SIG-M5 (cell line): Measurements from ENCODE around the gene ADAMTSL1.
"Not testable (repeated sequence)": the region's sequence is repeated elsewhere in the genome, so short reads cannot be mapped to it uniquely, and the experiment has no call there.

Source experiments
- DNase-seq: peaks from one replicate; lab custom pipeline; 2025; lab: John Stamatoyannopoulos, UW

The ADAMTSL1 gene

DNA sequence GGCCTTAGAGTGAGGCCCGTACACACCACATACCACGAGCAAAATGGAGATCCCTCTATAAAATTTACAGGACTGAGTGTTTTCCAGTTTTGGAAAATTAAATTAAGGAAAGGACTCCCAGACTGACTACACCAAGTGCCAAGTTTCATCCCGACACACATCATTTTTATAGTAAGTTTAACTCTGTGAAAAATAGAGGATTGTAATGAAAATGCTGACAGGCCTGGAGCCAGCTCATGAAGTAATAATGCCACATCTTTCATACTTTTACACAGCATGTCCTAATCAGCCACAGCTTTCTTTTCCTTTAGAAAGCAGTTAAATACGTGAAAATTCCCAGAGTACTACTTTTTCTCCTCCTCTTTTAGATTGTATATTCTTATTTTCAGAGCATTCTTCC lies 389.8 kb downstream of the ADAMTSL1 start:
- no peak for DNase-seq

- no peak for DNase-seq
Observed at GRCh38 chr9:18864516-18864915, 390.6 kb downstream of the ADAMTSL1 start.

- no peak for DNase-seq
Observed at GRCh38 chr9:18865542-18865941, 391.6 kb downstream of the ADAMTSL1 start.

DNA sequence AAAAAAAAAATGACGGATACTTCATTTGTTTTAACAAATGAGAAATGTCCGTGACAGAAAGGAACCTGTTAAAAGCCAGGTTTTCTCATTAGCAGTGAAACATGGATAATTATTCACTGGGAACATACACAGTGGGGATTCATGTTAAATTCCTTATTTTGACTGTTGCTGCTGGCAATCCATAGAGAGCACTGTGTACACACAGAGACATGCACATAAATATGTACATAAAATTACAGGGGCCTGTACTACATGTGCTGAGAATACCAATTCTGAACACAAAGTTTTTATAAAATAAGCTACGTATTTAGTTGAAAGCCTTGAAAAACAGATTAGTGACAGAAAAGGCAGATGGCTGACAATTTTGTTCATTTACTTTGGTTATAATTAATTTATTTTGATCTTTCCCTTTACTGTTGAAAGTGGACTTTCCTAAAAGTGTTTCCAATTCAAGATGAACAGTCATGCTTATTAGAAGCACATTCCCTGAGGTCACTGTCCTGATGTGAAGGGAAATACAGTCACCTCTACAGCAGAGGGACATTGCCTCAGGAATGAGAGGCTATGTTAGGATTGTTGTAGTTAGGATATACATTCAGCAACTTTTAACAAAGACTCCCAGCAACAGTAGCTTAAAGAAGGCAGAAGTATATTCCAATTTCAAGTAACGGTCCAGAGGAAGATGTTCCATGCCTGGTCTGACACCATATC lies 392.3 kb downstream of the ADAMTSL1 start:
- no peak for DNase-seq

DNA sequence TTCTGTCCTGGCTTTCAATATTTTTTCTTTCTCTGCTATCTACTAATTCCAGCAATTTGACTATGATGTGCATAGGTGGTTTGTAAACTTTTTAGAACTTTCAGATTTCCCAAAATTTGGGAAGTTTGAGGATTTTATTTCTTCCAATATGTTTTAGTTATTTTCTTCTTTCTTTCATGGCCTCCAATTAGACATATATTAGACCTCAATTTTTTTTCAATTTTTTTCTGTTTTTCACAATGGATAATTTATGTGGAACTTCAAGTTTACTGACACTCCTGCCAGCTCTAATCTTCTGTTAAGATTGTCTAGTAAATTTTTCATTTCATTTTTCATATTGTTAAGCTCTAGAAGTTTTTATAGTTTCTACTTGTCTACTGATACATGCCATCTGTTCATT lies 395.8 kb downstream of the ADAMTSL1 start:
- no peak for DNase-seq

DNA sequence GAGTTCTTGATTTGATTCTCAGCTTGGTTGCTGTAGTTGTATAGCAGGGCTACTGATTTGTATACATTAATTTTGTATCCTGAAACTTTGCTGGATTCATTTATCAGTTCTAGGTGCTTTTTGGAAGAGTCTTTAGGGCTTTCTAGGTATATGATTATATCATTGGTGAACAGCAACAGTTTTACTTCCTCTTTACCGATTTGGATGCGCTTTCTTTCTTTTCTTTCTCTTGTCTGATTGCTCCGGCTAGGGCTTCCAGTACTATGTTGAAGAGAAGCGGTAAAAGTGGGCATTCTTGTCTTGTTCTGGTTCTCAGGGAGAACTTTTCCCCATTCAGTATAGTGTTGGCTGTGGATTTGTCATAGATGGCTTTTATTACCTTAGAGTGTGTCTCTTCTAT lies 400.1 kb downstream of the ADAMTSL1 start:
- no peak for DNase-seq

- DNase-seq = not testable (repeated sequence)
Observed at GRCh38 chr9:18874990-18875389, 401.0 kb downstream of the ADAMTSL1 start.

GRCh38 chr9:18877984-18878383 lies 404.0 kb downstream of the ADAMTSL1 start:
- no peak for DNase-seq

GRCh38 chr9:18881758-18882157 lies 407.8 kb downstream of the ADAMTSL1 start:
- DNase-seq = no peak

- no peak for DNase-seq
Observed at GRCh38 chr9:18887546-18887945, 413.6 kb downstream of the ADAMTSL1 start.

- no peak for DNase-seq
Observed at GRCh38 chr9:18888290-18888689, 414.3 kb downstream of the ADAMTSL1 start.

DNA sequence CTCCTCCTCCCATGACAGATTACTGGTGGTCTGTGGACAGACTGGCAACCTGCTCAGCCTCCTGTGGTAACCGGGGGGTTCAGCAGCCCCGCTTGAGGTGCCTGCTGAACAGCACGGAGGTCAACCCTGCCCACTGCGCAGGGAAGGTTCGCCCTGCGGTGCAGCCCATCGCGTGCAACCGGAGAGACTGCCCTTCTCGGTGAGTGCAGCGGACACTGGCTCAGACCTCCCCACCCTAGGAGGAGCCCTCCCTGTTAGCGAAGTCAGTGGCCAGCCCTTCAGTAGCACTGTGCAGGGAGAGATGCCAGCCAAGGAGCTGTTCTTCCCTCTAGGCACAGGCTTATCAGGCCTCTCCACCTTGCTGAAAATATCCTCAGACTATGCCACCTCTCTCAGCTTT lies 415.6 kb downstream of the ADAMTSL1 start:
- no peak for DNase-seq

DNA sequence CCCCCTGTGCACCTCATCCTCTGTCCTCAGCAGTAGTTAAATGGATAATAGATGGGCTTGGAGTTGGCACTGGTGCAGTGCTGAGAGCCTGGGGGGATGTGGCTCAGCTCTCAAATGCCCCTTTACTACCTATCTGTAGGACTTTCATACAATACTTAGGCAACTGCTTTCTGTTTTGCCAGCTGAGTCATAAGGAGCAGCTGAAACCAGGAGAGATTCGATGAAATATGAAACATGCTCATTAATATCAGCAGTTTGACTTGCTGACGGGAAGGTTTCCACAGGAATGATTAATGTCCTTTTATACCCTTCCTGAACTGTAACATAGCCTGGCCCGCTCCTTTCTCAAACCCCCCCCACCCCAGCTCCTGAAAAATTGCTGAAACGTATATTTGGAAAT lies 416.4 kb downstream of the ADAMTSL1 start:
- no peak for DNase-seq

DNA sequence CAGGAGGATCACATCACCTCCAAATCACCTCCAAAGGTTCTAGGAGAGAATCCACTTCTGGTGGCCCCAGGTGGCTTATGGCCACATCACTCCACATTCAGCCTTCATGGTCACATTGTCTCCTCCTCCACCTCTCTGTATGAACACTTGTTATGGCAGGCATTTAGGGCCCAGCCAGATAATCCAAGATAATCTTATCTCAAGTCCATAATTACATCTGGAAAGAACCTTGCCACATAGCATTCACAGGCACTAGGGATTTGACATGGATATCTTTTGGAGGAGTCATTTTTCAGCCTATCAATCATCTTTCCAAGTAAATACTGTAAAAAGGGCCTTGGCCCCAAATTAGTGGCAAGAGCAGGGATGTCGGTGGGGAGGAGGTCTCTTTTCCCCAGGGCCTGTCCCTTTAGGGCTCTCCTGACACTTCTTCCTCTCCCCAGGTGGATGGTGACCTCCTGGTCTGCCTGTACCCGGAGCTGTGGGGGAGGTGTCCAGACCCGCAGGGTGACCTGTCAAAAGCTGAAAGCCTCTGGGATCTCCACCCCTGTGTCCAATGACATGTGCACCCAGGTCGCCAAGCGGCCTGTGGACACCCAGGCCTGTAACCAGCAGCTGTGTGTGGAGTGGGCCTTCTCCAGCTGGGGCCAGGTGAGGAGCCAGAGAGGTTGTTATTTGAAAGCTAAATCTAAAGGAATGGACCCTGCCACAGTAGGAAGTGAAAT lies 418.2 kb downstream of the ADAMTSL1 start:
- DNase-seq = no peak

- DNase-seq = no peak
Observed at GRCh38 chr9:18893046-18893445, 419.1 kb downstream of the ADAMTSL1 start.

GRCh38 chr9:18893491-18893890 lies 419.5 kb downstream of the ADAMTSL1 start:
- DNase-seq = no peak

DNA sequence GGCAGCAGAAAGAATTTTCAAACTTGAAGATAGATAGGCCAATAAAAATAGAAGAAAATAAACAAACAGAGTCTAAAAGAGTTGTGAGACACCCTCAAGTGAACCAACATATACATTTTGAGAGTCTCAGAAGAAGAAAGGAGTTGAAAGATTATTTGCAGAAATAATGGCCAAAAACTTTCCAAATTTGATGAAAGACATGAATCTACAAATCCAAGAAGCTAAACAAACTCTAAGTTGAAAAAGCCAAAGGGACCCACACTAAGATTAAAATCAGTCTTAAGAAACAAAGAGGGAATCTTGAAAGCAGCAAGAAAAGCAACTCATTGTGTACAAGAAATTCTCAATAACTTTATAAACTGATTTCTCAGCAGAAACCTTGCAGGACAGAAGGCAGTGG lies 422.1 kb downstream of the ADAMTSL1 start:
- DNase-seq = no peak

GRCh38 chr9:18896531-18897179 lies 422.7 kb downstream of the ADAMTSL1 start:
- no peak for DNase-seq

- no peak for DNase-seq
Observed at GRCh38 chr9:18903450-18903849, 429.5 kb downstream of the ADAMTSL1 start.

GRCh38 chr9:18905028-18905882 lies 431.3 kb downstream of the ADAMTSL1 start:
- DNase-seq = no peak

DNA sequence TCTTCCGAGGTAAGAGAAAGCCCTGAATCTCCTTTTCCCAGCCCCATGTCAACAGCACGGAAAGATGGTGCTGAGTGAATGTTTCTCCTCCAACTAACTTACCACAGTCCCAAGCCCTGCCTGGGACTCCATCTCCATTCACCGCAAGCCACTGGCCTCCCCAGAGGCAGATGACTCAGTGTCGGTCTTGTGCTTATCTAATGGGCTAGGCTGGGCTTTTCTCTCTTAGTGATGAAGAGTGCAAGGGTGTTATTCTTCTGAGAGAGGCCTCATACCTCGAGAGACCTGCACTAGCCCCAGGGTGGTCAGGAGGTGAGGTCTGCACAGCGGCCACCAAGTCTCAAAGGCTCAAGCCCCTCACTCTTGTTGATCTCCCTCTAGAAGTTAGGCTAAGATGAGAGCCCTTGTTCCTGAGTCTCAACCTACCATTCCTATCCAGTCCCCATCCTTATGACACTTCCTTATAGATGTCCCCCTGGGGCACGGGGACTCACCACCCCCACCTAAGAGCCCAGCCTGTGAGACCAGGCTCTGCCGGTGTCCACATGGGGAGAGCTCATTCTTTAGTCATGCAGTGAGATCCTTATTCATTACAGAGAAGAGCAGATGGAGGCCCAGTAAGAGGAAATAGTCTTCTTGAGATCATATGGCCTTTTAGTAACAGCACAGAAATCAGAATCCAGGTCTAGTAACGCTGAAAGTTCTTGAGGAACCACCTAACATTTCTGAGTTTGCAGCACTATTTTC lies 432.1 kb downstream of the ADAMTSL1 start:
- DNase-seq = no peak
